Astrocyte of the spinal cord (primary cell): ENCODE results near the gene CASP8.

Experiments used
- DNase-seq: peaks from one replicate; pipeline ENCODE4 v3.0.0; 2011; ENCODE audit warnings: low read depth, low spot score
- H3K4me3 ChIP-seq: 2 replicates; pipeline ENCODE4 v1.5.1; 2011; ENCODE audit warnings: low read depth, mild to moderate bottlenecking, low read length, moderate library complexity
- in situ Hi-C: cut with HindIII; loops from 2 replicates; pipeline ENCODE4 v1.10.0; 2017; ENCODE audit warnings: low sequenced_read_pairs
- TF ChIP-seq, protein P1 (sequence below): IDR thresholded peaks from 2 replicates; pipeline ENCODE4 v1.5.1; 2012; ENCODE audit warnings: low read depth, mild to moderate bottlenecking, low read length, inconsistent platforms

CASP8 gene

DNA sequence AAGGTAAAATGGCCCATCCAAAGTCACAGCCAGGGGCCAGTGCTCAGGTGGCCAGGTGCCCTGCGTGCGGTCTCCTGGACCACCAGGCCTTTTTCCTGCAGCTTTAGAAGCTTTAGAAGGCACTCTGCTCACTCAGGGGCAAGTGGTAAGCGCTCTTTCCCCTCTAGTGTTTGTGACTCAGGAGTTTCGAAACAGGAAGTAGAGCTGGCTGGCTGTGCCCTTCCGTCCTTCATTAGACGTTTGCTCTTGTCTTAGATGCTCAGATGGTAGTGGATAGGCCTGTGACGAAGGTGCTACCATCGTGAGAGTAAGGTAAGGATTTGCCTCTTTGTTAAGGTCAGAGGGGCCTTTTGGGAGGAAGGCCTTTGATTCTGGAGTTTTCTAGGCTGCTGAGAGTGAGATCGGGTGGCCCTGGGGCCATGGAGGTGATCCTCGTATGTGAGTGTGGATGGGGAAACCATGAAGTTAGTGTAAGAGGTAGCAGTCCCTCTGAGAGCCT is at the start of gene CASP8:
Gene CASP8, plus strand, starts transcription at position 235 of the 499 bp plus-strand sequence. CDS start 5,951 bp downstream, outside the sequence.
- TF ChIP-seq, protein P1, sequence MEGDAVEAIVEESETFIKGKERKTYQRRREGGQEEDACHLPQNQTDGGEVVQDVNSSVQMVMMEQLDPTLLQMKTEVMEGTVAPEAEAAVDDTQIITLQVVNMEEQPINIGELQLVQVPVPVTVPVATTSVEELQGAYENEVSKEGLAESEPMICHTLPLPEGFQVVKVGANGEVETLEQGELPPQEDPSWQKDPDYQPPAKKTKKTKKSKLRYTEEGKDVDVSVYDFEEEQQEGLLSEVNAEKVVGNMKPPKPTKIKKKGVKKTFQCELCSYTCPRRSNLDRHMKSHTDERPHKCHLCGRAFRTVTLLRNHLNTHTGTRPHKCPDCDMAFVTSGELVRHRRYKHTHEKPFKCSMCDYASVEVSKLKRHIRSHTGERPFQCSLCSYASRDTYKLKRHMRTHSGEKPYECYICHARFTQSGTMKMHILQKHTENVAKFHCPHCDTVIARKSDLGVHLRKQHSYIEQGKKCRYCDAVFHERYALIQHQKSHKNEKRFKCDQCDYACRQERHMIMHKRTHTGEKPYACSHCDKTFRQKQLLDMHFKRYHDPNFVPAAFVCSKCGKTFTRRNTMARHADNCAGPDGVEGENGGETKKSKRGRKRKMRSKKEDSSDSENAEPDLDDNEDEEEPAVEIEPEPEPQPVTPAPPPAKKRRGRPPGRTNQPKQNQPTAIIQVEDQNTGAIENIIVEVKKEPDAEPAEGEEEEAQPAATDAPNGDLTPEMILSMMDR = no peak
- in situ Hi-C loops = no loop called here

GRCh38 chr2:201215963-201216362 is 44.4 kb upstream of the CASP8 start:
- TF ChIP-seq, protein P1 = no peak
- H3K4me3 ChIP-seq = no peak overlapping the region
- no peak for DNase-seq
- in situ Hi-C loops = no loop called here

More for the DNA sequence above, at the start of gene CASP8:
- no peak for DNase-seq
- H3K4me3 ChIP-seq = no peak within 1 kb of the TSS

DNA sequence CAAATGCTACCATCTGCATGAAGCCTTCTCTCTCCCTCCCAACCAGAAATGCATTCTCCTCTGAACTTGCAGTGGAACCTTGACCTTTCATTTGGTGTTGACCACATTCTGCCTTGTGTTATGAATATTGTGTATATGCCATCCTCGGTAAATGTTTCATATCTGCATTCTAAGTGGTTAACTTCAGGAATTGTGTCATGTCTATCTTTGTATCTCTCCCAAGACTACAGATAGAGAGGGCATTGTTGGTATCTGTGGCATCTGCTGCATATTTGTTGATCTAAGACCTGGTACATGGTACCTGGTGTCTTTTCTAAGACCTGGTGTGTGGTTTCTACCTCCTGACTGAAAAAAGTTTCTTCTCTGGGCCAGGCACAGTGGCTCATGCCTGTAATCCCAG is 43.4 kb upstream of the CASP8 start:
- in situ Hi-C loops = no loop called here
- TF ChIP-seq, protein P1 = no peak
- DNase-seq = no peak
- no peak overlapping the region for H3K4me3 ChIP-seq

GRCh38 chr2:201218780-201219179 is 41.6 kb upstream of the CASP8 start:
- no peak overlapping the region for H3K4me3 ChIP-seq
- in situ Hi-C loops = no loop called here
- TF ChIP-seq, protein P1 = no peak
- DNase-seq = no peak

- DNase-seq = no peak
- TF ChIP-seq, protein P1 = no peak
- H3K4me3 ChIP-seq = no peak overlapping the region
- in situ Hi-C loops = no loop called here
Measured at GRCh38 chr2:201219328-201220096, 40.8 kb upstream of the CASP8 start.

DNA sequence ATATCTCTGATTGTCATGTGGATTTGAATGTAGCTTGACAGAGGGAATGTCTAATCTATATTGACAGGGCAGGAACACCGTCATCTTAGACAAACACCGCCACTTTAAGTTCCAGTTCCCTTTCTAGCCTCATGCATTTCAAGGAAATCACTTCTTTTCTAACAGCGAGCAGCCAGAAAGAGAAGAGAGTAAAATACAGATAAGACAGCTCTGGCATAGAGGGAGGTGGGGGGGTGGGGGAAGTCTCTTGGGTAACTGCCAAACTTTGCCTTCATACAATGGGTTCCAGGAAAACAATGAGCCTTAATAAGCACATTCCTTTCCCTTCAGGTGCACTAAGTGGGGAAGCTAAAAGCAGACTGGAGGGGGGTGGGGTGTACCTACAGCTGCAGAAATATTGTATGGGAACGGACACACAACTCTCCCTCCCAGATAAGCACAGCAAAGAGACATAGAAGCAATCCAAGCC is 40.2 kb upstream of the CASP8 start:
- TF ChIP-seq, protein P1 = no peak
- in situ Hi-C loops = no loop called here
- DNase-seq = no peak
- no peak overlapping the region for H3K4me3 ChIP-seq
